A673 (cell line): Measurements from ENCODE around the gene TSPAN7. TPM values are rescaled to one million over a fixed set of nuclear protein-coding genes. Genes with fewer than 3 reads are reported as not detected.

Experiments
- BruUV-seq: library from RNA; stranded (reverse); fragments of 400-500 nt; replicated peaks from 2 replicates; lab custom pipeline; 2021; lab: Mats Ljungman, UMichigan
- CTCF ChIA-PET: fragments of 300-600 bp; sonication (Branson Sonifier 250); formaldehyde crosslinking; loops from one replicate; lab custom pipeline; 2022; ENCODE audit warnings: antibody characterized with exemption; lab: Charles Lee
- POLR2A ChIA-PET: fragments of 300-600 bp; sonication (Branson Sonifier 250); formaldehyde crosslinking; loops from one replicate; lab custom pipeline; 2022; ENCODE audit warnings: antibody characterized with exemption; ENCODE audit not compliant: low non-redundant PET; lab: Charles Lee
- DNase-seq: peaks from one replicate; pipeline ENCODE4 v3.0.0-alpha.2; 2015; ENCODE audit warnings: low spot score
- H3K27ac ChIP-seq: fragments of 200-600 bp; sonication (generic); 2 replicates; pipeline ENCODE4 v1.5.1; 2016; ENCODE audit warnings: mixed run types, low read depth, mild to moderate bottlenecking, mixed read lengths, antibody characterized with exemption, low read length; ENCODE audit not compliant: poor library complexity, severe bottlenecking
- H3K27me3 ChIP-seq: fragments of 200-600 bp; sonication (generic); replicated peaks from 2 replicates; pipeline ENCODE4 v1.6.1; 2017; ENCODE audit warnings: mixed run types, low read depth, mild to moderate bottlenecking, mixed read lengths, antibody characterized with exemption, low read length; ENCODE audit not compliant: insufficient read depth, poor library complexity
- H3K36me3 ChIP-seq: fragments of 200-600 bp; sonication (generic); 2 replicates; pipeline ENCODE4 v1.6.1; 2016; ENCODE audit warnings: mixed run types, mild to moderate bottlenecking, mixed read lengths, antibody characterized with exemption, low read length; ENCODE audit not compliant: insufficient read depth, poor library complexity, severe bottlenecking
- H3K4me1 ChIP-seq: fragments of 200-600 bp; sonication (generic); 2 replicates; pipeline ENCODE4 v1.6.1; 2017; ENCODE audit warnings: mixed run types, mild to moderate bottlenecking, mixed read lengths, antibody characterized with exemption, low read length; ENCODE audit not compliant: insufficient read depth, poor library complexity, severe bottlenecking
- H3K4me3 ChIP-seq: fragments of 200-600 bp; sonication (generic); 2 replicates; pipeline ENCODE4 v1.5.1; 2016; ENCODE audit warnings: low read depth, mixed run types, mild to moderate bottlenecking, mixed read lengths, low read length; ENCODE audit not compliant: poor library complexity, severe bottlenecking
- H3K9me3 ChIP-seq: fragments of 200-600 bp; sonication (generic); 2 replicates; pipeline ENCODE4 v1.6.1; 2016; ENCODE audit warnings: mixed run types, low read depth, mild to moderate bottlenecking, mixed read lengths, antibody characterized with exemption, low read length; ENCODE audit not compliant: poor library complexity, severe bottlenecking
- EZH2 ChIP-seq: fragments of 200-600 bp; sonication (generic); IDR thresholded peaks from 2 replicates; pipeline ENCODE4 v1.6.1; 2017; ENCODE audit warnings: borderline replicate concordance, low read depth, mild to moderate bottlenecking, mixed read lengths, antibody characterized with exemption, low read length; ENCODE audit not compliant: poor library complexity, severe bottlenecking
- intact Hi-C: fragments of 100-400 bp; cut with micrococcal nuclease; formaldehyde crosslinking; loops from one replicate; pipeline ENCODE4 v1.10.0; 2022; ENCODE audit not compliant: unreplicated experiment
- total RNA-seq: library from RNA; stranded (reverse); gene quantifications from 2 replicates; pipeline ENCODE4 v1.2.3, GENCODE V29; 2021
- TF ChIP-seq, protein P1 (sequence below): fragments of 300-800, 200-600 bp; sonication (generic); conservative IDR thresholded peaks from 2 replicates; pipeline ENCODE4 v1.5.1; 2017; ENCODE audit warnings: low read depth, mild to moderate bottlenecking, antibody characterized with exemption, low read length, moderate library complexity, mixed read lengths

TSPAN7 gene
- total RNA-seq, 1 experiment from 2014 or later: 0.26 TPM

DNA sequence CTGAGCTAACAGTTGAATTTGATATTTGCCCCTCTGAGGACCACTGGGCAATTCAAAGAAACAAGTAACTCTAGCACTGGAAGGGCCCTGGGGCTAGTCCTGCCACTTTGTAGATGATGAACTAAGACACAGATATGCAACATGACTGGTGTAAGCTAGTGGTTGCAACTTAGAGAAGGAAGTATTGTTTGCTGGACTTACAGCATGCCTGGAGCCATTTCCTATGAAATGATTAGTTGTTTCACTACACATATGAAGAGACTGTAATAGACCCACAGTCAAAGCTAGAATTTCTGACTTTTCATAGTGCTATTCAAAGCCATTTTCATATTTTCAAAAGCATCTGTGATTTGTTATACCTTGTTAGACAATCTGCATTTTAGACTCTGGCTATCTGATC, 96.2 kb downstream of the TSPAN7 start:
- intact Hi-C loops: loop anchor here (10.0 kb wide), 1 partner anchor 283 kb away; no protein-coding TSS in a partner anchor
- H3K27ac ChIP-seq: no peak overlapping the region
- no TSS peak for BruUV-seq
- no peak for DNase-seq
- peaks cover 3% of the 10 kb centered on the region for H3K27me3 ChIP-seq
- no peak overlapping the region for H3K4me3 ChIP-seq
- no peak for TF ChIP-seq EZH2
- TF ChIP-seq, protein P1, sequence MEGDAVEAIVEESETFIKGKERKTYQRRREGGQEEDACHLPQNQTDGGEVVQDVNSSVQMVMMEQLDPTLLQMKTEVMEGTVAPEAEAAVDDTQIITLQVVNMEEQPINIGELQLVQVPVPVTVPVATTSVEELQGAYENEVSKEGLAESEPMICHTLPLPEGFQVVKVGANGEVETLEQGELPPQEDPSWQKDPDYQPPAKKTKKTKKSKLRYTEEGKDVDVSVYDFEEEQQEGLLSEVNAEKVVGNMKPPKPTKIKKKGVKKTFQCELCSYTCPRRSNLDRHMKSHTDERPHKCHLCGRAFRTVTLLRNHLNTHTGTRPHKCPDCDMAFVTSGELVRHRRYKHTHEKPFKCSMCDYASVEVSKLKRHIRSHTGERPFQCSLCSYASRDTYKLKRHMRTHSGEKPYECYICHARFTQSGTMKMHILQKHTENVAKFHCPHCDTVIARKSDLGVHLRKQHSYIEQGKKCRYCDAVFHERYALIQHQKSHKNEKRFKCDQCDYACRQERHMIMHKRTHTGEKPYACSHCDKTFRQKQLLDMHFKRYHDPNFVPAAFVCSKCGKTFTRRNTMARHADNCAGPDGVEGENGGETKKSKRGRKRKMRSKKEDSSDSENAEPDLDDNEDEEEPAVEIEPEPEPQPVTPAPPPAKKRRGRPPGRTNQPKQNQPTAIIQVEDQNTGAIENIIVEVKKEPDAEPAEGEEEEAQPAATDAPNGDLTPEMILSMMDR: no peak
- no peaks in the 10 kb centered on the region for H3K9me3 ChIP-seq
- no peaks in the 10 kb centered on the region for H3K4me1 ChIP-seq
- POLR2A ChIA-PET: no interaction called here
- no peaks in the 10 kb centered on the region for H3K36me3 ChIP-seq
- CTCF ChIA-PET: no interaction called here

DNA sequence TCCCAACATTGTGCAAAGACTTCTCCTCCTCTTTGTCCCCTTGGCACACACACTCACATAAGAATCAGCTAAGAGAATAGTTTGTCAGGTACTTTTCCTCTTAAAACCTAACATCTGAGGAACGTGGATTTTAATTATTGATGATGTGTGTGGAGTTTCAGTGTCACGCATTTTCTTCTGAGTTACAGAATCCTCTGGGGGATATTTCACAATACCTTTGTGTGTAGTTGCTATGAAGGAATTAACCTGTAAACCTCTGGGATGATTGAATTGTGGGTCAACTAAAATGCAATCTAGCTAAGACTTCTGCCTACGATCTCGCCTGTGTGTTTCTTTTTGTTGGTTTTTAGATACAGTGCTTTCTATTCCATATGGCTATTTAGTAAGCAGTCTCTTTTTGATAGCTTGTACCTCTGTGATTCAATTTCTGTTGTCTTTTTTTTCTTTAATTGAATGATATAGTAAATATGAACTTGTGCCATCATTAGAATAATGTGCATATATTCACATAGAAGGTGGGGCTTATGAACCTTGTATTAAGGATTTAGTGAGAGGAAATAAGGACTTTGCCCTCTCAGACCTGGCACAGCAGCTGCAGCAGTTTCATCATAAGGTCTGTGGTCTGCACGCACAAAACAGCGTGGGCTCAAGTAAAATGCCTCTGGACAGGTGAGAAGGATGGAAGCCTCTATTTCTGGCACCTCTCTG, 99.2 kb downstream of the TSPAN7 start:
- no peaks in the 10 kb centered on the region for H3K9me3 ChIP-seq
- no TSS peak for BruUV-seq
- H3K36me3 ChIP-seq: no peaks in the 10 kb centered on the region
- CTCF ChIA-PET: no interaction called here
- no peak overlapping the region for H3K27ac ChIP-seq
- POLR2A ChIA-PET: no interaction called here
- no peak overlapping the region for H3K4me3 ChIP-seq
- no peak for DNase-seq
- TF ChIP-seq, protein P1: no peak
- no peak for TF ChIP-seq EZH2
- H3K27me3 ChIP-seq: peaks cover 3% of the 10 kb centered on the region
- no peaks in the 10 kb centered on the region for H3K4me1 ChIP-seq
- intact Hi-C loops: loop anchor here (5.0 kb wide), 2 partner anchors 492 to 582 kb away; no protein-coding TSS in a partner anchor

DNA sequence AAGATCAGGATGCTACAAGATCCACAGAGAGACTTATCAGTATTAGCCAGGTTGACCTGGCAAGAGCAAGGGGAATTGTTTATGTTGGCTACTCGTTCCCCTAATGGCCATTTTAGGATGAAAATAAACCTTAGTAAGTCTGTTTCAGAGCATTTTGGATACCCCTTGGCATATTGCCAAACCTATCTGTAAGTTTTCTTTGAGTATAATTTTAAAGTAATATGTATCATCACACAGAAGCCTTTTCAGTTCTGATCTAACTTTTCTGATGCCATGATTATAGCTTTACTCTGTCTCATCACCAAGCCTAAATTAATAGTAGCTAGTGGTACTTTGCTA, 99.7 kb downstream of the TSPAN7 start:
- POLR2A ChIA-PET: no interaction called here

More for the DNA sequence above, 99.7 kb downstream of the TSPAN7 start:
- no peak for DNase-seq
- BruUV-seq: no TSS peak
- Histone ChIP-seq H3K4me3 (no peak overlapping the region), H3K4me1 (no peaks in the 10 kb centered on the region), H3K27me3 (peaks cover 3% of the 10 kb centered on the region), H3K9me3 (no peaks in the 10 kb centered on the region), H3K36me3 (no peaks in the 10 kb centered on the region), H3K27ac (no peak overlapping the region)
- intact Hi-C loops: loop anchor here (5.0 kb wide), 2 partner anchors 491 to 581 kb away; no protein-coding TSS in a partner anchor
- TF ChIP-seq, protein P1: no peak
- TF ChIP-seq EZH2: no peak
- CTCF ChIA-PET: no interaction called here
